K562 (cell line): Measurements from ENCODE around the gene CEL. TPM values are rescaled to one million over a fixed set of nuclear protein-coding genes. Genes with fewer than 3 reads are reported as not detected.

Source experiments
- AFF4 ChIP-seq: sonication (generic); formaldehyde crosslinking; IDR thresholded peaks from 2 replicates; pipeline ENCODE4 v1.8.0; 2023; ENCODE audit warnings: mild to moderate bottlenecking, missing genetic modification reagents
- ASH1L ChIP-seq: fragments of 450-650 bp; IDR thresholded peaks from 2 replicates; pipeline ENCODE4 v1.6.1; 2018; ENCODE audit warnings: borderline replicate concordance, mild to moderate bottlenecking, low read depth; ENCODE audit not compliant: partially characterized antibody
- CREB1 ChIP-seq, 2 experiments: sonication (generic) in 1 of 2; formaldehyde crosslinking in 1 of 2; IDR thresholded peaks; 2 replicates each; pipeline versions ENCODE4 v1.6.1 to v1.8.0; 2012 to 2022; ENCODE audit warnings: inconsistent platforms in 1 of 2, mild to moderate bottlenecking in 1 of 2, missing genetic modification reagents in 1 of 2, moderate library complexity in 1 of 2
- CREB5 ChIP-seq: fragments of 250-450 bp; sonication (Bioruptor Pico); IDR thresholded peaks from 2 replicates; pipeline ENCODE4 v1.5.0; 2020; ENCODE audit warnings: mild to moderate bottlenecking
- FOXJ3 ChIP-seq: sonication (generic); formaldehyde crosslinking; IDR thresholded peaks from 2 replicates; pipeline ENCODE4 v1.4.0; 2020; ENCODE audit warnings: mild to moderate bottlenecking, missing genetic modification reagents
- HDAC8 ChIP-seq: fragments of 450-650 bp; IDR thresholded peaks from 2 replicates; pipeline ENCODE4 v1.6.1; 2016; ENCODE audit warnings: mild to moderate bottlenecking, missing genetic modification characterization, moderate library complexity, missing compliant biosample characterization
- IRF1 ChIP-seq: sonication (generic); formaldehyde crosslinking; IDR thresholded peaks from 2 replicates; pipeline ENCODE4 v1.8.0; 2022; ENCODE audit warnings: missing genetic modification reagents, mild to moderate bottlenecking, borderline replicate concordance
- KAT7 ChIP-seq: sonication (generic); formaldehyde crosslinking; IDR thresholded peaks from 2 replicates; pipeline ENCODE4 v1.8.0; 2022; ENCODE audit warnings: missing genetic modification reagents, mild to moderate bottlenecking, borderline replicate concordance
- MYC ChIP-seq, 2 experiments: fragments of 250-450 bp in 1 of 2; sonication (Bioruptor Pico) in 1 of 2; IDR thresholded peaks; 2 replicates each; pipeline versions ENCODE4 v1.5.1 to v1.6.1; 2012 to 2021; ENCODE audit warnings: low read depth in 2 of 2, borderline replicate concordance in 1 of 2, improper control_type of control experiment in 1 of 2, low read length in 1 of 2, mild to moderate bottlenecking in 1 of 2, moderate library complexity in 1 of 2
- PHB2 ChIP-seq: fragments of 450-650 bp; IDR thresholded peaks from 2 replicates; pipeline ENCODE4 v1.6.1; 2017; ENCODE audit warnings: low read depth
- RBM25 ChIP-seq: fragments of 200-400 bp; formaldehyde crosslinking; IDR thresholded peaks from 2 replicates; pipeline ENCODE4 v1.6.1; 2018; ENCODE audit warnings: low read length, low read depth, moderate library complexity; ENCODE audit not compliant: severe bottlenecking
- SP1 ChIP-seq: sonication (generic); formaldehyde crosslinking; IDR thresholded peaks from 2 replicates; pipeline ENCODE4 v1.8.1; 2022; ENCODE audit warnings: mild to moderate bottlenecking, missing genetic modification reagents
- TARDBP ChIP-seq: fragments of 450-650 bp; IDR thresholded peaks from 2 replicates; pipeline ENCODE4 v1.6.1; 2016
- TBP ChIP-seq: optimal IDR thresholded peaks from 2 replicates; pipeline ENCODE3; 2011; ENCODE audit warnings: low read depth, low read length, improper control_type of control experiment
- TFAP4 ChIP-seq: sonication (generic); formaldehyde crosslinking; IDR thresholded peaks from 2 replicates; pipeline ENCODE4 v1.8.0; 2022; ENCODE audit warnings: missing genetic modification reagents, mild to moderate bottlenecking, moderate library complexity, borderline replicate concordance
- TRIM28 ChIP-seq: fragments of 450-650 bp; IDR thresholded peaks from 2 replicates; pipeline ENCODE4 v1.6.1; 2017
- ZNF146 ChIP-seq: IDR thresholded peaks from one replicate; pipeline ENCODE4 v1.6.1; 2018; ENCODE audit warnings: missing compliant biosample characterization; ENCODE audit not compliant: unreplicated experiment
- ZNF212 ChIP-seq: fragments of 450-650 bp; formaldehyde crosslinking; IDR thresholded peaks from 2 replicates; pipeline ENCODE4 v1.4.0; 2020; ENCODE audit warnings: mild to moderate bottlenecking
- ZNF696 ChIP-seq: fragments of 250-450 bp; sonication (Bioruptor Pico); conservative IDR thresholded peaks from 2 replicates; pipeline ENCODE4 v1.4.0; 2020; ENCODE audit warnings: mild to moderate bottlenecking, moderate library complexity
- ZNF766 ChIP-seq: fragments of 200-800 bp; sonication (Bioruptor generic); conservative IDR thresholded peaks from 2 replicates; pipeline ENCODE4 v1.6.1; 2016; ENCODE audit warnings: missing genetic modification characterization, missing compliant biosample characterization
- polyA plus RNA-seq, 8 experiments: library from polyadenylated mRNA; depleted of rRNA in 4 of 8; stranded (reverse) in 5 of 8; unstranded in 3 of 8; fragments of >200 nt; fragmentation: Nextera tagmentation in 2 of 8; fragmentation: Illumina TruSeq in 1 of 8; extraction: Ambion mirVana in 2 of 8; extraction: Trizol in 1 of 8; gene quantifications; 2 replicates each; pipeline versions ENCODE4 v1.2.1 to v1.2.3, GENCODE V29; 2011 to 2014; ENCODE audit warnings: inconsistent platforms in 1 of 8, missing spikeins in 1 of 8
- total RNA-seq, 7 experiments: library from RNA; depleted of rRNA in 6 of 7; stranded (reverse); fragments of >200 nt in 6 of 7; fragmentation: Illumina TruSeq in 2 of 7; extraction: Trizol in 2 of 7; gene quantifications; 2 replicates each; pipeline versions ENCODE4 v1.2.1 to v1.2.3, GENCODE V29; 2011 to 2021; ENCODE audit warnings: low replicate concordance in 1 of 7

Gene CEL
- total and polyA plus RNA-seq, 9 of the 15 experiments (the other 6 are each of a cell fraction or from before 2014, with no cell fraction given): 0.09 to 3.0 (median 0.51) TPM; not detected in 2

- TF ChIP-seq RBM25 (peak; percentile 80), ASH1L (peak; percentile 91), TRIM28 (peak; percentile 79), HDAC8 (tag) (no peak), AFF4 (0 out of 2 replicates have a peak, but pooled peaks have one; percentile 62), MYC (IDR thresholded peaks at IDR 0.05; ENCODE audit: low read depth, low read length) (peak; percentile 48; the same call in 1 of the 2 replicates), MYC (CRISPR knock-in tag; IDR thresholded peaks at IDR 0.05; ENCODE audit: borderline replicate concordance, low read depth) (peak; percentile 86; the same call in 1 of the 2 replicates), PHB2 (no peak), FOXJ3 (CRISPR knock-in tag) (no peak), KAT7 (CRISPR knock-in tag) (peak; percentile 32; the same call in 1 of the 2 replicates), ZNF212 (0 out of 2 replicates have a peak, but pooled peaks have one; percentile 19), TBP (peak; percentile 94), ZNF766 (CRISPR knock-in tag) (no peak), CREB1 (IDR thresholded peaks at IDR 0.05) (peak; percentile 14), CREB1 (CRISPR knock-in tag; IDR thresholded peaks at IDR 0.05) (peak; percentile 66; the same call in 1 of the 2 replicates), IRF1 (CRISPR knock-in tag) (0 out of 2 replicates have a peak, but pooled peaks have one; percentile 37), SP1 (peak; percentile 83), ZNF146 (CRISPR knock-in tag) (no peak), CREB5 (CRISPR knock-in tag) (no peak), TARDBP (peak; percentile 78; the same call in 1 of the 2 replicates), TFAP4 (CRISPR knock-in tag) (no peak), ZNF696 (CRISPR knock-in tag) (no peak)
These were observed 31.3 kb upstream of the CEL start, which contains the start of gene GTF3C5 (continued) for GRCh38 chr9:133030317-133031129.
